KOPT-K1 (cell line): ENCODE results near the gene ITGAL.

Experiments used
- H3K27ac ChIP-seq: fragments of 200-600 bp; sonication (generic); 2 replicates; pipeline ENCODE4 v1.5.1; 2016; ENCODE audit warnings: antibody characterized with exemption, mild to moderate bottlenecking, low read depth, low read length; ENCODE audit not compliant: poor library complexity, severe bottlenecking
- H3K36me3 ChIP-seq: fragments of 200-600 bp; sonication (generic); 2 replicates; pipeline ENCODE4 v1.5.1; 2017; ENCODE audit warnings: antibody characterized with exemption, mild to moderate bottlenecking, low read length, moderate library complexity; ENCODE audit not compliant: insufficient read depth
- H3K9me3 ChIP-seq: fragments of 200-600 bp; sonication (generic); 2 replicates; pipeline ENCODE4 v1.5.1; 2017; ENCODE audit warnings: antibody characterized with exemption, low read length, mild to moderate bottlenecking; ENCODE audit not compliant: insufficient read depth, poor library complexity, severe bottlenecking

Gene ITGAL

DNA sequence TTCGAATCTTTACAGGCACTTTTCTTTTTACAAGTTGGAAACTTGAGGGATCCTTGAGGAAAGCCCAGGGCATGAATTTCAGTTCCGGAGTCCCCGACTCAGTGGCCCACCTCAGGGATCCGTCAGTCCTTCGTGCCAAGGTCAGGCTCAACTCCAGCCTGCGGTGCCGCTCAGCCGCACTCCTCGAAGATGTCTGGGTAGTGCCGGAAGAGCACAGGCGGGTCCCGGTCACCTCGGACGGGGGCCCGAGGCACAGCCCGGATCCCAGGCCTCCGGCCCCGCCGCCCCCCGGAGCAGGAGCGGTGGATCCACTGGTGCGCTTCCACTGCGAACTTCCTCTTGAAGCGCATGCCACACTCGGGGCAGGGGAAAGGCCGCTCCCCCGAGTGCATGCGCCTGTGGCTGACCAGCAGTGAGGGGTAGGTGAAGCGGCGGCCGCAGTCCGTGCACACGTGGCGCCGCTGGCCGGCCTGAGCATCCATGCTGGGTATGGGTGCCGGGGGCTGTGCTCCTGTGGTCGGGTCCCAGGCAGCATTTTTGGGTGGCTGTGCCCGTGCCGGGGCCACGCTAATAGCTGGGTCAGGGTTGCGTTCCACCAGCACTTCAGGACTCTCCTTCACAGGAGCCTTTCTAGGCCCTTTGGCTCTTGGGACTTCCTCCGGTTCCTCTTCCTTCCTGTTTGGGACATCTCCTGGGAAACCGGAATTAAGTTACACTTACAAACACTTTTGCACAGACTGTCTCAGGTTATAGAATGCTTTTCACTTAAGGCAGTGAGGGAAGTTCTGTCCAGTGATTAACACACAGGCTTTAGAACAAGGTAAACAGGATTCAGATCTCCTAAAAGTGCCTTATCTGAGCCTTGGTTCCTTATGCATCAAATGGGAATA is 97.4 kb downstream of the ITGAL start:
- no peak overlapping the region for H3K27ac ChIP-seq
- no peaks in the 10 kb centered on the region for H3K9me3 ChIP-seq
- no peaks in the 10 kb centered on the region for H3K36me3 ChIP-seq

DNA sequence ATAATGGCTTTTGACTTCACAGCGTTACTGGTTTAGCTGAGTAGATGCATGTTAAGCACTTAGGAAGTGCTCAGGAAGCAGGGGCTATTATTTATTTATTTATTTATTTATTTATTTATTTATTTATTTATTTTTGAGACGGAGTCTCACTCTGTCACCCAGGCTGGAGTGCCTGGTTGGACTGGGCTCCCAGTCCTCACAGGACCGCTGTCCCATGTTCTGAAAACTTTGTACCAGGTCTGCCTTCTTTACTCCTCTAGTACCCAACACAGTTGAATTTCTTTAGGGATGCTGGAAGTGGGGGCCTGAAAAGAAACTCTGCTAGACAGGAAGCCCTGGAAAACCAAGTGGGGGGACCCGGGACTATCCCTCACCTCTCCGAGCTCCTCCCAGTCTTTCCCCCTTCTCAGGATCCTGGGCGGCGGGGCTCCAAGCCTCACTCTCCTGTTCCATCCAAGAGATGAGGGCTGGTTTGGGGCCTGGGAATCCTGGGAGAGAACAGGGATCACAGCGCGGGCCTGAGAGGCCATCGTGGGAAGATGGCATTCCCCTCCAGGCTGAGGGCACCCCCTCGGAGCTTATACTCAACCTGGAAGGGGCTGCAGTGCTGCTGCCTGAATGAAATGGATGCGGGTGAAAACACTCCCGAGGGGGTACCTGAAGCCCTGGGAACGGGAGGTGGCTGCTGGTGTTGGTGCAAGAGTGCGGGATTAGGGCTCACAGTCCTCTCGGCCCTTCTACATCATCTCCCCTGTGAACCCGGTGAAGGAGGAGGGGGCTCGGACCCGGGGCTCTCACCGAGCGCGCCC is 98.3 kb downstream of the ITGAL start:
- Histone ChIP-seq H3K27ac (peak overlapping the region; percentile 97), H3K9me3 (no peaks in the 10 kb centered on the region), H3K36me3 (no peaks in the 10 kb centered on the region)

DNA sequence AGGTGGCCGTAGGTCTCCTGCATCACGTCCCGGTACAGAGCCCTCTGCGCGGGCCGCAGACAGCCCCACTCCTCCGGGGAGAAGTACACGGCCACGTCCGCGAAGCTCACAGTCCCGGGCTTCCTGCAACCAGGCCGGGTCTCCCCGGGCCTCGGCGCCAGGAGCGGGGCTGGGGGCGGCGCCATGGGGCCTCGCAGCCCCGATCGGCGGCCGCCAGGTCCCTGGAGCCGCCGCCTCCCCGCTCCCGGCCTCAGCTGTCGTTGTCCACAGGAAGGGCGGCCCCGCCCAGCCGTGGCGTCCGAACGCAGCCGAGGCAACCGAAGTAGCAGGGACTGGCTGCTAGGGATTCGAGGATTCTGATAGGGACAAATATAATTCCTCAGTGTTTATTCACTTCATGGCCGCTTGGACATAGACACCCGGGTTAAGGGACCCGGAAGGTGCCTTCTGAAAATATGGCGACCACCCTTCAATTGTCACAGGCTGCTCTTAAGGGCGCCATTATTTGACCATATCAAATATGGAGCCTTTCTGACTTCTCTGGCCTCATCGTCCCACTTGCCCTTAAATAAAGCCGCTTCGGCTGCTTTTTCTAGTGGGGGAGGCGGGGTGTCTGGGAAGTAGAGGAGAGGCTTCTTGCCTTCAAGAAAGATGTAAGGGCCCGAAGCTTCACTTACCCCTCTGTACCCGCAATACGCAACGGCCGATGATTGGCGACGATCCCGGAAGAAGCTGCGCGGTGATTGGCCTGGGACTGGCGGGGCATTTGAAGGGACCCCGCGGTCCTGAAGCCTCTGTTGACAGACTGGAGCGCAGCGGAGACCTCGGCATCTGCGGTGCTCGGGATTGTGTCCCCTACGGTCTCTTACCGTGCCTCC is 99.1 kb downstream of the ITGAL start, which contains the start of gene ZNF688:
Gene ZNF688 (minus strand): TSS at position 270 of the 878 bp plus-strand sequence. CDS start 85 bp downstream, at position 185.
- H3K36me3 ChIP-seq: peaks cover 4% of the 10 kb centered on the region; the same call in 1 of the 2 replicates
- H3K9me3 ChIP-seq: no peaks in the 10 kb centered on the region
- peak within 1 kb of the TSS; percentile 97 for H3K27ac ChIP-seq
